ENCODE data around the gene CTSD. TPM values are rescaled to one million over a fixed set of nuclear protein-coding genes. Genes with fewer than 3 reads are reported as not detected.
"Not testable (repeated sequence)": the region's sequence is repeated elsewhere in the genome, so short reads cannot be mapped to it uniquely, and the experiment has no call there.

CTSD gene
- total RNA-seq, 3 donors from 2014 or later = 244 to 694 (median 667) TPM

GRCh38 chr11:1772270-1773130 is 8.8 kb upstream of the CTSD start:
- TF ChIP-seq POLR2A (IDR thresholded peaks at IDR 0.05) = no peak
- no peak for TF ChIP-seq POLR2AphosphoS5 (IDR thresholded peaks at IDR 0.05)
- TF ChIP-seq CTCF (IDR thresholded peaks at IDR 0.05) = no peak
- DNase-seq (ENCODE audit: low spot score in 2 of 2) = peak in 1 of 2 donors; percentile 49
- Histone ChIP-seq H3K27me3 (no peaks in the 10 kb centered on the region), H3K4me3 (peak overlapping the region in 1 of 3 donors; percentile 15), H3K4me1 (no peaks in the 10 kb centered on the region), H3K9me3 (peaks cover 0 to 9% of the 10 kb centered on the region in 2 donors), H3K27ac (peak overlapping the region in 1 of 2 donors; percentile 26), H3K36me3 (no peaks in the 10 kb centered on the region)
- intact Hi-C loops (cut with DNase I; ENCODE audit: low total_unique reads) = no loop called here

GRCh38 chr11:1771700-1772099 is 8.0 kb upstream of the CTSD start:
- DNase-seq (ENCODE audit: low spot score in 2 of 2) = peak in 1 of 2 donors; percentile 27
- peaks cover 0 to 5% of the 10 kb centered on the region in 2 donors for H3K9me3 ChIP-seq
- H3K27ac ChIP-seq = no peak overlapping the region
- H3K27me3 ChIP-seq = no peaks in the 10 kb centered on the region
- H3K4me3 ChIP-seq = no peak overlapping the region
- no peaks in the 10 kb centered on the region for H3K36me3 ChIP-seq
- H3K4me1 ChIP-seq = no peaks in the 10 kb centered on the region
- TF ChIP-seq POLR2A (IDR thresholded peaks at IDR 0.05) (no peak), CTCF (IDR thresholded peaks at IDR 0.05) (no peak), POLR2AphosphoS5 (IDR thresholded peaks at IDR 0.05) (no peak)
- intact Hi-C loops (cut with DNase I; ENCODE audit: low total_unique reads) = no loop called here

- TF ChIP-seq POLR2A (IDR thresholded peaks at IDR 0.05) = no peak
- TF ChIP-seq CTCF (IDR thresholded peaks at IDR 0.05) = no peak
- no peak for TF ChIP-seq POLR2AphosphoS5 (IDR thresholded peaks at IDR 0.05)
- peak in 1 of 2 donors; percentile 45 for DNase-seq (ENCODE audit: low spot score in 2 of 2)
- Histone ChIP-seq H3K9me3 (peaks cover 0 to 1% of the 10 kb centered on the region in 2 donors), H3K27me3 (no peaks in the 10 kb centered on the region), H3K4me3 (no peak overlapping the region), H3K36me3 (no peaks in the 10 kb centered on the region), H3K4me1 (no peaks in the 10 kb centered on the region), H3K27ac (no peak overlapping the region)
- intact Hi-C loops (cut with DNase I; ENCODE audit: low total_unique reads) = no loop called here
These were observed 7.5 kb upstream of the CTSD start for GRCh38 chr11:1771273-1771672.

- H3K9me3 ChIP-seq = no peaks in the 10 kb centered on the region
- DNase-seq (ENCODE audit: low spot score in 2 of 2) = peak in 1 of 2 donors; percentile 19
- H3K36me3 ChIP-seq = no peaks in the 10 kb centered on the region
- intact Hi-C loops (cut with DNase I; ENCODE audit: low total_unique reads) = no loop called here
- TF ChIP-seq POLR2AphosphoS5 (IDR thresholded peaks at IDR 0.05) = no peak
- TF ChIP-seq POLR2A (IDR thresholded peaks at IDR 0.05) = no peak
- no peak for TF ChIP-seq CTCF (IDR thresholded peaks at IDR 0.05)
- no peaks in the 10 kb centered on the region for H3K27me3 ChIP-seq
- H3K27ac ChIP-seq = no peak overlapping the region
- H3K4me1 ChIP-seq = no peaks in the 10 kb centered on the region
- no peak overlapping the region for H3K4me3 ChIP-seq
These were observed 6.8 kb upstream of the CTSD start for GRCh38 chr11:1770528-1770927.

- H3K4me1 ChIP-seq = no peaks in the 10 kb centered on the region
- DNase-seq (ENCODE audit: low spot score in 2 of 2) = peak in 1 of 2 donors; percentile 15
- no peaks in the 10 kb centered on the region for H3K9me3 ChIP-seq
- no peak overlapping the region for H3K4me3 ChIP-seq
- TF ChIP-seq CTCF (IDR thresholded peaks at IDR 0.05) (no peak), POLR2AphosphoS5 (IDR thresholded peaks at IDR 0.05) (no peak)
- intact Hi-C loops (cut with DNase I; ENCODE audit: low total_unique reads) = no loop called here
- H3K36me3 ChIP-seq = no peaks in the 10 kb centered on the region
- no peaks in the 10 kb centered on the region for H3K27me3 ChIP-seq
- no peak overlapping the region for H3K27ac ChIP-seq
These were observed 6.3 kb upstream of the CTSD start for GRCh38 chr11:1770061-1770460.

- not testable (repeated sequence) for H3K4me3 ChIP-seq, H3K9me3 ChIP-seq, H3K27me3 ChIP-seq, H3K4me1 ChIP-seq, H3K27ac ChIP-seq, H3K36me3 ChIP-seq
- peak in 1 of 2 donors; percentile 28 for DNase-seq (ENCODE audit: low spot score in 2 of 2)
- intact Hi-C loops (cut with DNase I; ENCODE audit: low total_unique reads) = loop anchor here (2.0 kb wide), 1 partner anchor 77 kb away; no protein-coding TSS in a partner anchor
These were observed 5.7 kb upstream of the CTSD start for GRCh38 chr11:1769304-1769936.

Measured in breast epithelium (tissue), 4 donors.